CD8-positive, alpha-beta memory T cell (primary cell): ENCODE data around the gene YLPM1. TPM values are rescaled to one million over a fixed set of nuclear protein-coding genes. Genes with fewer than 3 reads are reported as not detected.

Experiments used
- CTCF ChIA-PET: fragments of 350-600 bp; sonication (Branson Sonifier 250); formaldehyde crosslinking; loops from one replicate; lab custom pipeline; 2021; ENCODE audit warnings: antibody characterized with exemption; lab: Charles Lee
- POLR2A ChIA-PET: fragments of 350-600 bp; sonication (Branson Sonifier 250); formaldehyde crosslinking; loops from one replicate; lab custom pipeline; 2021; ENCODE audit warnings: antibody characterized with exemption; lab: Charles Lee
- DNase-seq, 5 donors: peaks; one replicate each; pipeline versions ENCODE4 v3.0.0 to v3.0.0-alpha.2; 2020 to 2022; ENCODE audit warnings: mixed read lengths in 1 of 5
- H3K27ac ChIP-seq: one replicate; pipeline ENCODE4 v1.7.0; 2013; ENCODE audit warnings: low read depth, mild to moderate bottlenecking, low read length, moderate library complexity
- H3K27me3 ChIP-seq: 2 replicates; pipeline ENCODE4 v1.7.0; 2013; ENCODE audit warnings: low read length, mild to moderate bottlenecking; ENCODE audit not compliant: insufficient read depth, poor library complexity, severe bottlenecking
- H3K36me3 ChIP-seq: 2 replicates; pipeline ENCODE4 v1.7.0; 2013; ENCODE audit warnings: mild to moderate bottlenecking, low read length, moderate library complexity; ENCODE audit not compliant: insufficient read depth
- H3K4me1 ChIP-seq: 2 replicates; pipeline ENCODE4 v1.7.0; 2013; ENCODE audit warnings: mild to moderate bottlenecking, low read length, moderate library complexity; ENCODE audit not compliant: insufficient read depth
- H3K4me3 ChIP-seq: 2 replicates; pipeline ENCODE4 v1.7.0; 2013; ENCODE audit warnings: mild to moderate bottlenecking, low read length
- H3K9me3 ChIP-seq: 2 replicates; pipeline ENCODE4 v1.7.0; 2013; ENCODE audit warnings: mild to moderate bottlenecking, low read length
- H3K27ac Mint-ChIP-seq, 8 donors: one replicate each; pipeline ENCODE4 v1.8.0; 2020 to 2021; ENCODE audit warnings: mixed read lengths in 8 of 8, mild to moderate bottlenecking in 6 of 8, inconsistent platforms in 3 of 8, moderate library complexity in 3 of 8
- H3K27me3 Mint-ChIP-seq, 2 donors: one replicate each; pipeline ENCODE4 v1.8.0; 2020 to 2021; ENCODE audit warnings: mixed read lengths in 2 of 2, mild to moderate bottlenecking in 1 of 2, moderate library complexity in 1 of 2
- H3K36me3 Mint-ChIP-seq, 3 donors: one replicate each; pipeline ENCODE4 v1.8.0; 2020 to 2021; ENCODE audit warnings: mixed read lengths in 3 of 3, inconsistent platforms in 1 of 3, mild to moderate bottlenecking in 1 of 3
- H3K4me1 Mint-ChIP-seq, 3 donors: one replicate each; pipeline ENCODE4 v1.8.0; 2020 to 2021; ENCODE audit warnings: mixed read lengths in 3 of 3, inconsistent platforms in 1 of 3, mild to moderate bottlenecking in 1 of 3
- H3K4me3 Mint-ChIP-seq, 7 donors: one replicate each; pipeline ENCODE4 v1.8.0; 2020 to 2021; ENCODE audit warnings: mixed read lengths in 7 of 7, mild to moderate bottlenecking in 6 of 7, moderate library complexity in 4 of 7, inconsistent platforms in 2 of 7
- H3K9me3 Mint-ChIP-seq, 5 donors: one replicate each; pipeline ENCODE4 v1.8.0; 2020 to 2022; ENCODE audit warnings: mixed read lengths in 5 of 5, mild to moderate bottlenecking in 3 of 5, moderate library complexity in 2 of 5, inconsistent platforms in 1 of 5
- polyA plus RNA-seq: library from polyadenylated mRNA; unstranded; fragments of 300-500 nt; fragmentation: Illumina TruSeq; gene quantifications from one replicate; pipeline ENCODE4 v1.2.3, GENCODE V29; 2021
- total RNA-seq, 2 experiments: library from RNA; stranded (reverse); gene quantifications; one replicate each; pipeline ENCODE4 v1.2.3, GENCODE V29; 2021

YLPM1 gene
- total and polyA plus RNA-seq, 3 experiments from 2014 or later, result 16.9 to 53.8 (median 52.2) TPM

DNA sequence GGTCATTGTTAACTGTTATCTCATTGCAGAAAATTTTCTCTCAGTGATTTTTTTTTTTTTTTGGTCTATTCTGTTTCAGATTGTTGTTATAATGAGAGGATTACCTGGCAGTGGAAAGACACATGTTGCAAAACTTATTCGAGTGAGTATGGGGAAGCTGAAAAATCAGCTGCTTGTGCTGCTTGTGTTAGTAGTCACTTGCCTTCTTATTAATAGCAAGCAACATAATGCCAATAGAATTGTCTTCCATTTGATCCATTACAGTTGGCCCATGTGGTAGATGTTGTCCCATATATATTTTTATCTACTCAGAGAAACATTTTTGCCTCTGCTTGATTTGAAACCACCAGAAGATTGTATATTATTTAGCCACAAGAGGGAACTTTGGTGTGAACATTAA, 53.0 kb downstream of the YLPM1 start:
- POLR2A ChIA-PET, result interaction anchor here (0.7 kb wide), 1 partner anchor 40 kb away, joined by 4 read pairs; no protein-coding TSS in a partner anchor
- no peak for DNase-seq
- Mint-ChIP-seq H3K27me3 (peaks cover 0 to 2% of the 10 kb centered on the region in 2 donors), H3K9me3 (no peaks in the 10 kb centered on the region), H3K27ac (peak overlapping the region in 3 of 8 donors; percentile 9 to 62 (median 17)), H3K4me1 (peaks cover 3 to 22% (median 8%) of the 10 kb centered on the region in 3 donors), H3K36me3 (peaks cover 25 to 93% (median 49%) of the 10 kb centered on the region in 3 donors), H3K4me3 (no peak overlapping the region)
- peaks cover 51% of the 10 kb centered on the region for H3K36me3 ChIP-seq
- no peaks in the 10 kb centered on the region for H3K27me3 ChIP-seq
- no peak overlapping the region for H3K4me3 ChIP-seq
- CTCF ChIA-PET, result no interaction called here
- H3K27ac ChIP-seq, result no peak overlapping the region
- H3K9me3 ChIP-seq, result no peaks in the 10 kb centered on the region
- no peaks in the 10 kb centered on the region for H3K4me1 ChIP-seq

DNA sequence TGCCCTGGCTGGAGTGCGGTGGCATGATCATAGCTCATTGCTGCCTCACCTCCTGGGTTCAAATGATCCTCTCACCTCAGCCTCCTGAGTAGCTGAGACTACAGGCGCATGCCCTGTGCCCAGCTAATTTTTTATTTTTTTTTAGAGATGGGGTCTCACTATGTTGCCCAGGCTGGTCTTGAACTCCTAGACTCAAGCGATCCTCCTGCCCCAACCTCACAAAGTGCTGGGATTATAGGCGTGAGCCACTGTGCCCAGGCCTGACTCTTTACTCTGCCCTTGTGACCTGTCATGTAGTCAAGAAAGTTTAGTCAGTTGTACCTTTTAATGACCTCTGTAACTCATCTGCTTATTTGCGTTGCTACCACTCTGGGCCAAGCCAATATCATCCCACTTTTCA, 57.2 kb downstream of the YLPM1 start:
- H3K4me1 ChIP-seq, result no peaks in the 10 kb centered on the region
- no peaks in the 10 kb centered on the region for H3K27me3 Mint-ChIP-seq
- DNase-seq, result no peak
- H3K4me3 ChIP-seq, result no peak overlapping the region
- H3K9me3 ChIP-seq, result no peaks in the 10 kb centered on the region
- peaks cover 36% of the 10 kb centered on the region for H3K36me3 ChIP-seq
- no peak overlapping the region for H3K4me3 Mint-ChIP-seq
- H3K36me3 Mint-ChIP-seq, result peaks cover 19 to 85% (median 30%) of the 10 kb centered on the region in 3 donors
- H3K27ac Mint-ChIP-seq, result no peak overlapping the region
- peaks cover 0 to 15% (median 3%) of the 10 kb centered on the region in 3 donors for H3K4me1 Mint-ChIP-seq
- ChIA-PET CTCF (no interaction called here), POLR2A (no interaction called here)
- H3K27ac ChIP-seq, result no peak overlapping the region
- no peaks in the 10 kb centered on the region for H3K9me3 Mint-ChIP-seq
- H3K27me3 ChIP-seq, result no peaks in the 10 kb centered on the region

DNA sequence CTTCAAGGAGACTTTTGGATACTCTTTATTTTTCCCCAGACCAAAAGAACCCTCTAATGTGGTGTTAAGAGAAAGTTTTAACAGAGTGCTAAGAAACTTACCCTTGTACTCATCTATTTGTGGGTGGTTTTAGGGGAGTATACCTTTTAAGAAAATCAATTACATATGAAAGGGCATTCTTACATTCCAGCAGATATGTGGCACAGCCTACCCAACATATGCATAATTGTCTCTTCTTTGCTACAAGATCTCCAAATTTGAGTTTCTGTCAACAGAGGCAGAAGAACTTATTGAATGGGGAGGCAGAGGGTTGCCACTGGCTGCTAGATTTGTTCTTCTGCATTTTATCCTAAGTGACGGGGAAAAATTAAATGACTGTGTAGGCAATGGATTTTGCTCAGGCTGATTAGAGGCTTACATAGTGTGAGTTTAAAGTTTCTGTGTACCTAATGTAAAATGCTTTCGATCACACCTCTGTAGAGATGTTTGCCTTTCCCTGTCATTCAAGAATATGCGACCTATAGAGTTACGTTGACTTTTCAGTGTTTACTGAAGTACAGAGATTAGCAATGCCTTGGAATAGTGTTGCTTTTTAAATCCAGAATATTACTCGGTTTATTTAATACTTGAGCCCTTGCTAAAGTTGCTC, 58.3 kb downstream of the YLPM1 start:
- Histone ChIP-seq H3K4me1 (no peaks in the 10 kb centered on the region), H3K27me3 (no peaks in the 10 kb centered on the region), H3K4me3 (no peak overlapping the region), H3K27ac (no peak overlapping the region), H3K36me3 (peaks cover 28% of the 10 kb centered on the region), H3K9me3 (no peaks in the 10 kb centered on the region)
- Mint-ChIP-seq H3K27ac (peak overlapping the region in 2 of 8 donors; percentile 15 to 56), H3K4me1 (peaks cover 0 to 8% (median 0%) of the 10 kb centered on the region in 3 donors), H3K9me3 (no peaks in the 10 kb centered on the region), H3K27me3 (no peaks in the 10 kb centered on the region), H3K36me3 (peaks cover 10 to 77% (median 26%) of the 10 kb centered on the region in 3 donors), H3K4me3 (no peak overlapping the region)
- ChIA-PET POLR2A (no interaction called here), CTCF (no interaction called here)
- no peak for DNase-seq

DNA sequence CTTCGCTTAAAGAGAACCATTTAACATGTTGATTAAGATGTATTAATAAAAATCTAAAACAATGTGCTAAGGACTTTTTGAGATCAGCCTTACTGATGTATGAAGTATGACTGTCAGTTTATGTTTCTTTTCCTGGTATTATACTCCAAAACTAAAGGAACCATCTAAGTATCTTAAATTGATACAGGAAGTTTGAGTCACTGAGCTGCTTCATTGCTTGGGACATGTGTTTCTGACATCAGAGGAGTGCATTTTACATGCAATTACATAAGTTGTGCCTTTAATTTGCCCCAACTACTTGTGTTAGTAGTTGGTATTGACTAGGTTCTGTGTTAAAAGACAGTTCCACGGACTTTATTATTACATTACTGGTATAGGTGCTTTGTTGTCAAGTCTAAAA, 61.9 kb downstream of the YLPM1 start:
- H3K36me3 Mint-ChIP-seq, result peaks cover 4 to 74% (median 17%) of the 10 kb centered on the region in 3 donors
- H3K4me3 Mint-ChIP-seq, result no peak overlapping the region
- peaks cover 17% of the 10 kb centered on the region for H3K36me3 ChIP-seq
- peak overlapping the region in 1 of 8 donors; percentile 21 for H3K27ac Mint-ChIP-seq
- H3K27me3 ChIP-seq, result no peaks in the 10 kb centered on the region
- no peaks in the 10 kb centered on the region for H3K4me1 ChIP-seq
- DNase-seq, result no peak
- H3K27me3 Mint-ChIP-seq, result no peaks in the 10 kb centered on the region
- no peaks in the 10 kb centered on the region for H3K9me3 ChIP-seq
- no peaks in the 10 kb centered on the region for H3K9me3 Mint-ChIP-seq
- no peak overlapping the region for H3K27ac ChIP-seq
- H3K4me3 ChIP-seq, result no peak overlapping the region
- ChIA-PET CTCF (no interaction called here), POLR2A (interaction anchor here (0.5 kb wide), 2 partner anchors 86 to 1611 kb away, joined by 3 to 6 read pairs; no protein-coding TSS in a partner anchor)
- peaks cover 0 to 7% (median 0%) of the 10 kb centered on the region in 3 donors for H3K4me1 Mint-ChIP-seq

DNA sequence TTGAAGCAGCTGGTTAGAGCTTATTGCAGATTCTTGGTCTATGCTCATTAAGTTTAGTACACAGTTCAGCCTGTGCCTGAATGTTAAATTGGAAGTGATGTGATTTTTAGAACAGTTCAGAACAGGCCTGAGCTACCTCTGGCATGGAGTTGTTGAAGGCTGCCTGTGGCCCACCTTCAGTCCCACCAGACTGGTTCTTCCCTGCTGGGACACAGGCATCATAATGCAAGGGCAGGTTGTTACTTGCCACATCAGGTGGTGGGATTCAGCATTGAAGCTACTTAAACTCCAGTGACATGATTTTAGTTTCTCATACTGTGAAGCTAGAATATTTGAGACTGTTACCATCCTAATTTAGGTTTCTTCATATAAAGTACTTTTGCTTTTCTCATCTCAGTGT, 63.5 kb downstream of the YLPM1 start:
- Histone ChIP-seq H3K27ac (no peak overlapping the region), H3K36me3 (peaks cover 12% of the 10 kb centered on the region), H3K27me3 (no peaks in the 10 kb centered on the region), H3K4me3 (no peak overlapping the region), H3K9me3 (no peaks in the 10 kb centered on the region), H3K4me1 (no peaks in the 10 kb centered on the region)
- ChIA-PET POLR2A (no interaction called here), CTCF (no interaction called here)
- Mint-ChIP-seq H3K4me3 (no peak overlapping the region), H3K4me1 (peaks cover 0 to 7% (median 0%) of the 10 kb centered on the region in 3 donors), H3K9me3 (no peaks in the 10 kb centered on the region), H3K36me3 (peaks cover 0 to 74% (median 17%) of the 10 kb centered on the region in 3 donors), H3K27ac (peak overlapping the region in 2 of 8 donors; percentile 12 to 32), H3K27me3 (no peaks in the 10 kb centered on the region)
- no peak for DNase-seq

DNA sequence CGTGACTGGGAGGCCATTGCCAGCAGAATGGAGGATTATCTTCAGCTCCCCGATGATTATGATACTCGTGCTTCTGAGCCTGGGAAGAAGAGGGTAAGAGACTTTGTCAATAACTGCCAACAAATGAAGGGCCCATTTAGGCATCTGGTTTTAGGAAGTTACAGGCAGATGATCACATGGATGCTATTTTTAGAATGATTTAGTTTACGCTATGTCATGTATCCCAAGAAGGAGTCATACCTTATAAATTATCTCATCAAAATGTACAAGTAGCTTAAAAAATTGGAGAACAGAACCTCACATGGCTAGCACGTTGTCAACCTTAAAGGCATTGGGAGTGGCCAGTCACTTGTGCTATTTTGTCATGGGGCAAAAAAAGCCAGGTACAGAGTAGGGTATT, 66.1 kb downstream of the YLPM1 start:
- Histone ChIP-seq H3K4me1 (peaks cover under 1% of the 10 kb centered on the region), H3K9me3 (no peaks in the 10 kb centered on the region), H3K36me3 (peaks cover 6% of the 10 kb centered on the region), H3K27ac (no peak overlapping the region), H3K27me3 (no peaks in the 10 kb centered on the region), H3K4me3 (no peak overlapping the region)
- no peak for DNase-seq
- Mint-ChIP-seq H3K9me3 (no peaks in the 10 kb centered on the region), H3K27ac (peak overlapping the region in 1 of 8 donors; percentile 42), H3K27me3 (no peaks in the 10 kb centered on the region), H3K4me3 (no peak overlapping the region), H3K36me3 (peaks cover 0 to 57% (median 17%) of the 10 kb centered on the region in 3 donors), H3K4me1 (peaks cover 0 to 4% (median under 1%) of the 10 kb centered on the region in 3 donors)
- ChIA-PET CTCF (no interaction called here), POLR2A (no interaction called here)

DNA sequence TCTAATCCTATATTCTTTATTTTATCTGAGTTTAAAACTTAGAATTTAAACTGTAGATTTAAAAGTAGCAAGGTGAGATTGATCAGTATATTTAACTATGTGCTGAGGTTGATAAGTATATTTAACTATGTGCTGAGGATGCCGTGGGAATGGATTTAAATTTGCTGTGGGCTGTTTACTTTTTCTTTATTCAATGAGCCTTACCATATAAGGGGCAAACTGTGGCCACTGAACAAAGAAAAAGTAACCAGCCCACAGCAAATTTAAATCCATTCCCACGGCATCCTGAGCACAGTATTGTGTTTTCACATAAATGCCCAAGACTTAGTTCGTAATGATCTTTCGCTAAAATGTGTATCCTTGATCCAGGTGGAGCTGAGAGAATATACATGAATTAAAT, 69.7 kb downstream of the YLPM1 start:
- H3K9me3 ChIP-seq, result no peaks in the 10 kb centered on the region
- Mint-ChIP-seq H3K9me3 (no peaks in the 10 kb centered on the region), H3K27me3 (no peaks in the 10 kb centered on the region), H3K4me3 (no peak overlapping the region), H3K36me3 (peaks cover 0 to 54% (median 18%) of the 10 kb centered on the region in 3 donors), H3K4me1 (peaks cover 27 to 36% (median 35%) of the 10 kb centered on the region in 3 donors), H3K27ac (no peak overlapping the region)
- DNase-seq, result no peak
- H3K4me3 ChIP-seq, result no peak overlapping the region
- ChIA-PET CTCF (interaction anchor here (0.9 kb wide), 1 partner anchor 73 kb away, joined by 3 read pairs; no protein-coding TSS in a partner anchor), POLR2A (no interaction called here)
- no peak overlapping the region for H3K27ac ChIP-seq
- peaks cover 36% of the 10 kb centered on the region for H3K4me1 ChIP-seq
- peaks cover 6% of the 10 kb centered on the region for H3K36me3 ChIP-seq
- H3K27me3 ChIP-seq, result no peaks in the 10 kb centered on the region

DNA sequence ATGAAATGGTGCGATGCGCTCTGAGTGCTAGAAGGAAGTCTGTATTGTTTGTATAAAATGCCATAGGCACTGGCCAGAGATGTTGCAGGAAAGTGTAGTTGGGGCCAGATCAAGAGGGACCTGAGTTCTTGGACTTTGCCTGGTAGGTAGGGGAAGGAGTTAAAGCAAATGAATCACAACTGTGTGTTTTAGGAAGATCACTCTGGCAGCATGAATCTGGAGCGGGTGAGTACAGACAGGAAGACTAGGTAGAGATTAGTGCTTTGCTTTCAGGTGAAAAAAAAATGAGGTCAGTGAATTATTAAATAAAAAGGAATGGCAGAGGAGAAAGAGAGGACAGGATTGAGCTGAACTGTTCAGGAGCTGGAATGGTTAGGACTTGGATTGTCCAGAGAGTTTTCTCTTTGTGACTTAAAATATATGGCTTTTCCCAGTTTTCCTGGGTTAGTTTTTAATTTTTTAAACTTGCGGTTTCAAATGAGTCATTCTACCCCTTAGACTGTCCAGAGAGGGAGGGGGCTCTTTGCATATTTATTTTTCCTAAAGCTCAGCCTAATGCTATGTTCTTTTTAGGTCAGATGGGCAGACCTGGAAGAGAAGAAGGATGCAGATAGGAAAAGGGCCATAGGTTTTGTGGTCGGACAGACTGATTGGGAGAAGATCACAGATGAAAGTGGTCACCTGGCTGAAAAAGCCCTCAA, 71.7 kb downstream of the YLPM1 start:
- Mint-ChIP-seq H3K27ac (peak overlapping the region; percentile 27 to 91 (median 66)), H3K4me3 (peak overlapping the region in 1 of 7 donors; percentile 0), H3K27me3 (no peaks in the 10 kb centered on the region), H3K36me3 (peaks cover 0 to 43% (median 12%) of the 10 kb centered on the region in 3 donors), H3K9me3 (no peaks in the 10 kb centered on the region), H3K4me1 (peaks cover 37 to 55% (median 52%) of the 10 kb centered on the region in 3 donors)
- ChIA-PET CTCF (interaction anchor here (1.2 kb wide), 1 partner anchor 26 kb away, joined by 4 read pairs; no protein-coding TSS in a partner anchor), POLR2A (interaction anchor here (0.6 kb wide), 1 partner anchor 72 kb away, joined by 5 read pairs; no protein-coding TSS in a partner anchor)
- no peak overlapping the region for H3K27ac ChIP-seq
- H3K27me3 ChIP-seq, result no peaks in the 10 kb centered on the region
- DNase-seq, result no peak
- H3K9me3 ChIP-seq, result no peaks in the 10 kb centered on the region
- H3K4me1 ChIP-seq, result peaks cover 54% of the 10 kb centered on the region
- no peak overlapping the region for H3K4me3 ChIP-seq
- no peaks in the 10 kb centered on the region for H3K36me3 ChIP-seq
